Activated T-cell treated with anti-CD3 and anti-CD28 coated beads for 4 hours (primary cell): ENCODE measurements around the gene OSBPL7.

Experiments used
- DNase-seq: peaks from one replicate; pipeline ENCODE4 v3.0.0-alpha.2; 2020

The OSBPL7 gene

DNA sequence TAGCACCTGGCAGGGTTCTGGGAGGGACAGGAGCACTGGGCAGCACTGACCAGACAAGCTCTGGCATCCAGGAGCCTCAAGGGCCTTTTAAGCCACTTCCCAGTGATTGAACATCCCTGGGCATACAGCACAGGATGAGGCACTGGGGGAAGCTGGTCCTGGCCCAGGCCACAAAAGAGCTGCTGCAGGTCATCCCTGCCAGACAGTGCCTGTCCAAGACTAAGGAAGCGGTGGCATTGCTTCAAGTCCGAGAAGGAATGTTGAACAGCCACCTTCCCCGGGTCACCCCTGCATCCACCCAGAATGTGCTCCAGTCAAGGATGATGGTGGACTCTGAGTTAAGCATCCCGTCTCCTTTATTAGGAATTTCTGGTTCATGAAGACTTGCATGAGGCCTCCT is 1.2 kb upstream of the OSBPL7 start:
- no peak for DNase-seq

DNA sequence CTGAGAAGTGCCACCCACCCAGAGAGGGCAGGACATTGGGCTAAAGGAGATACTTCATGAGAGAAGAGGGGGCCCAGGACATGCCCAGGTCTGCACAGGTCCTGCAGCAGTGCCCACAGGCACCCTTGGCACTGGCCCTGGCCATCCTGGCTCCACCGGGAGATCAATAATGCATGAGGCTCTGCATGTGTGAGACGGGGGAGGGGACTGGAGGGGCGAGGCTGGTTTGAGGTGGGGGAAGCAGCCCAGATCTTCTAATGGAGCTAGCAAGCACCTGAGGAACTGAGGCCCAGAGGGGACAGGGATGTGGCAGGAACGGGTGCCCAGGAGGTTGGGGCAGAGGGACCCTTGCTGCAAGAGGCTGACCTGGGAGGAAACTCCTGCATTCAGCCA is 567 bp downstream of the OSBPL7 start:
- no peak for DNase-seq

DNA sequence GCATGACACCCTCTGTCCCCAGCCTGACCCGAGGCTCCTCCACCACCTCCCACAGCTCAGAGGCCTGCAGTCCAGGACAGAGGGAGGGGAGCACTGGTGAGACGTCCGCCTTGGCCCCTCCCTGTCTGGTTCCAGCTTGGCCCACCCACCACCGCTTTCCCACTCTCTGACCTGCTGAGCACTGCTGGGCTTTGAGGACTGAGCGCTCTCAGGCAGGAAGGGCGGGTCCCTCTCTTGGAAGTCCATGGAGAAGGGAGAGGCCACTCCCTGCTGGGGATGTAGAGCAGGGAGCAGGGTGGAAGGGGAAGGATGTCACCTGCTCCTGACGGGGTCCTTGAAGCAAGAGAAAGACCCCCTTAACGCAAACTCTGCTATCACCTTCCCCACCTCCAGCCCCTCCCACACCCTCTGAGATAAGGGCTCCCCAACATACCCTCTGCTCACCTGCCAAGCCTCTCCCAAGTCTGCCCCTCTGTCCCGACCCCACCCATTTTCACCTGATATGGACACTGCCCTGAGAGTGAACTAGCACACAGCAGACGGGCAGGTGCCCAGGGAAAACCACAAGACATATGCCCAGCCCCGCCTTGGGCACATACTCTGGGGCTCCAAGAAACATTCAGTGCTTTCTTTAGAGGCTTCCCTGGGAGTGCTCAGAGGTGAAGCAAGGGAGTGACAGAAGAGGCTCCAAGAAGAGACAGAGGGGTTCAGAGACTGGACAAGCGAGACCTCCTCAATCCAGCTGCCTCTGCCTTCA is 1.4 kb downstream of the OSBPL7 start:
- no peak for DNase-seq

DNA sequence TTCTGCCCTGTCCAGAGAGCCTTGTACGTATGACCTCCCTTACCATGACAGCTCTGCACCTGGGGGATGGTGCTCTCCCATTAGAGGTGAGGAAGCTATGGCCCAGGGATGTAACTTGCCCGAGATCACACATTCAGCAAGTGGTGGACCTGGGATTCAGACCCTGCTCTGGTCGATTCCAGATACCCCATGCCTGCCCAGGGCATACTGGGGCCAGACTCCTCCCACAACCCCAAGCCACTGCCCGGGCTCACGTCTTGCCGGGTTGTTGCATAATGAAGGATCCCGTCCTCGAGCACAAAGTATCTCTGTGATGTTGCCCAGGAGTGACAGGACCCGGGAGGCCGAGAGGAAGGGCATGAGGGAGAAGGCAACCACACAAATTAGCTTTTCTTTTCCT is 2.1 kb downstream of the OSBPL7 start:
- DNase-seq = no peak

DNA sequence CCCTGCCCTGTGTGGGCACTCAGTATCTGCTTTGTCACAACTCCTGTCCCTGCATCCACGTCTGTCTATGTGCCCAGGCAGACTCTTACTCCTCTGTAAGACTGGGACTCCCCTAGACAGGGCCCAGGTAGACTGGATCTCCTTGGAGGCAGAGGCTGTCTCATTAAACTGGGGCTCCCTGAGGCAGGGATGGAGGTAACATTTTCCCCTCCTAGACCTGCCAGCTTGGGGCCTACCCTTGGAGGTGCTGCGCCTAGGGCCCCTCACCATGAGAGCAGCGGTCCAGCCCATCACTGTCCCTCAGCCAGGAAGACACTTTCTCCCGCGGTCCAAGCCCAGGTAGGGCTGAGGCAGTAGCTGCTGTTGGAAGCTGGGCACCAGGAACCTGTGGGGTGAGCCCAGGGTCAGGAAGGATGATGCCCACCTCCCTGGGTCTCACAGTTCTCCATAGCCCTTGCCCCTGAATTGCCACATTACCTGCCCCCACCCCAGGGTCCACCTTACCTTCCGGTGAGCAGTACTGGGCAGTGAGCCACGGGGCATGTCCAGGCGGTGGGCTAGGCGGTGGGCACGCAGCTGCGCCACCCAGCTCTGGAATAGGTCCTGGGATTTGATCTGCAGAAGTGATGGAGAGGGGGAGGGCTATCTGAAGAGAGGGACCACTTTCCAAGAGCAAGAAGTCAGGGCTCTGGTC is 3.4 kb downstream of the OSBPL7 start:
- no peak for DNase-seq

DNA sequence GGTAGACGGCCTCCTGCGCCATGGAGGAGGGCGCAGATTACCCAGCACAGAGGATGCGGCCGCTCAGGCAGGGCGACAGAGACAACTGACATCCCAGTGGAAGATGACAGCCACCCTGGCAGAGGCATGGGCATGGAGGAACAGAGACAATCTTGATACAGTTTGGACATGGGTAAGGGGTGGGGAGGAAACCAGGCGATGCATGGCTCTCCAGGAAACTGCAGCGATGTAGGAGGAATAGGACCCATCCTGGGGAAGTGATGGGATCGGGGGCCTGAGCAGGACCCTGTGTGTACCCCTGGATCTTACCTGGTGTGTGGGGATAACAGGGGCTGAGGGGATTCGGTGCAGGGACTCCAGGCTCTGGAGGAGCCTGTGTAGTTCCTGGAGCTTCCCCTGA is 4.6 kb downstream of the OSBPL7 start:
- DNase-seq = no peak

DNA sequence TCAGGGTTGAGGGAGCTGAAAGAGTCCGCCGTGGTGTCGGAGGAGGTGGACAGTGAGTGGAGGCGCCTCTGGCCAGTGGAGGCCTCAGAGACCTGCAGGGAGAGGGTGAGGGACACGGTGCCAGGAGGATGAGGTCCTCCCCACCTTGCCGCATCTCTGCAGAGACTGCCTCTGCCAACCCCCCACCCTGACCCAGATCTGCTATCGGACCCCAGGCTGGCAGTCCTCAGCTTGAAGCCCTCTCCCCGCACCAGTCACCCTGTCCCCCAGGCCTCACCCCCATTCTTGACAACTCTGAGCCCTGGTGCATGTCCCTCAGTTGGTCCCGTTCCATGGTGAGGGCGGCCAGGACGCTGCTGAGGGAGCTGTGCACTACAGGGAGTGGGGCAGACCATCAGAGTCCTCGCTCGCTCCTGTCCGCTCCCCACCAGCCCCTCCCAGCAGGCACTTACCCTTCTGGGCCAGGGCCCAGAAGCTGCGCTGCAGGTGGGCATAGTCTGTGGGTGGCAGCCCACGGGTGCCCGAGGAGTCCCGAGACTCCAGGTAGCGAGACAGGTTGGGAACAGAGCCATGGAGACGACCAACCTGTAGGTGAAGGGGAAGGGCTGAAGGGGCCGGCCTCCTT is 5.4 kb downstream of the OSBPL7 start:
- no peak for DNase-seq

DNA sequence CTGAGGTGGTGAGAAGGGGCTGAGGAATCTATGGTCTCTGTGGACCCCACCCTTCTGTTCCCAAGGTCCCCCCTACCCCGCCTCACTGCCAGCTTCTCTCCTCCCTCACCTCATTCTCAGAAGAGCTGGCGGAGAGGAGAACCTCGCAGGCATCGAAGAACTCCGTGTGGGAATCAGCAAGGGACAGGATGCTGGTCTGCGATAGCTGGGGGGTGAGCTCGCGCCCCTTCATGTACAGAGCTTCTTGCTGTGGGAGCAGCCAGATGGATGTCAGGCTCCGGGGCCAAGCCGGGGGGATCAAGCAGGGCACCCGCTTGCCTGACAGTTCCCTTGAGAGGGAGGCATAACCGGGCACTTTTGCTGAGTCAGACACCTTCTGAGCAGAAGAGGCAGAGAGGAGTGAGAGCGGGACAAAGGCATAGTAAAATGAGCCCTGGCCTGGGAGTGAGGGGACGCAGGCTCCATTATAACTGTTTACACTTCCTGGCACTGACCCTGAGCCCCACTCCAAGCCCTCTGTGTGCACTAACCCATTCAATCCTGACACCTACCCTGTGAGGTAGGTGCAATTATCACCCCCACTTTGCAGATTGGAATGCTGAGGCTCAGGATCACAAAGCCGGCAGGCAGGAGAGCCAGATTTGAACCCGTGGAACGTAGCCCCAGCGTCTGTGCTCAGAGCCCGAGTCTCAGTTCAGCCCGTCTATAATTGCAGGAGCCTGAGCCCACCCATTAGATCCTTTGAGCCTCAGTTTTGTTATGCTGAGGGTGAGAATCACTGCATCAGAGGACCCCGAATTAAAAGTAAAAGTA is 6.3 kb downstream of the OSBPL7 start:
- DNase-seq = no peak

DNA sequence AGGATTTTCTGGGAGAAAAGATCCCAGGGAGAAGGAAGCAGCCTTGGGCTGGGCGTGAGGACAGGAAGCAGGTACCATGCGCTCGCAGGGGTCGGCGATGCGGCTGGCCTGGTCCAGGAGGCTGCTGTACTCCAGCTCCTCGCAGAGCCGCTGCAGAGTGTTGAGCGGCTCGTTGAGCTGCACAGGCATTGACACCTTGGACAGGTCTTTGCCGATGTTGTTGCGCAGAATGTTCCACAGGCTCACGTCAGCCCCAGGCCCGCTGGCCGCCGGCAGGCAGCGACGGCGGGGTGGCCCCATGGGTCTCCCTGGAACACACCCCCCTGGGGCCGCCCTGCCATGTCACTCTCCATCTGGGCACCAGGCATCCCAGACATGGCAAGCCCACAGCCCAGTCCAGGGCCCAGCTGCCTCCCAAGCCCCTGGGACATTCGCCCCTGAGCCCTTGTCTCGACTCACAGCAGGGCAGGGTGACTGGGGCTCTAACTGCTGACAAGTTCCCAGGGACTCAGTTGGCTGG is 8.0 kb downstream of the OSBPL7 start:
- no peak for DNase-seq

DNA sequence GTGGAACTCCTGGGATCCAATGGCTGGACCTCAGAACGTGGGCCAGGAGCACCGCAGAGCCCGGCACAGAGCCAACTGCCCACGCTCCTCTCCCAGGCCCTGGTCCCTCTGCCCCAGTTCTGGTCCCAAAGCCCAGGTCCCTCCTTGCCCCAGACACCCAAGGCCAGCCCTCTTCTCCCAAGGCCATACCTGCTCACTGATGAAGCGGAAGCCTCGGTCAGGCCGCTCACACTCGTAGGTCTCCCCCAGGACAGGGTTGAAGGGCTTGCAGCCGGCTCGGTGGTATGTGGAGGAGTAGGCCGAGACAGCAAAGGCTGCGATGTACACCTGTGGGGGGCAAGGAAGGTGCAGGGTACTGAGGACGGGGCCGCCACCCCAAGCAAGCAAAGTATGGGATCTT is 8.5 kb downstream of the OSBPL7 start:
- DNase-seq = no peak

DNA sequence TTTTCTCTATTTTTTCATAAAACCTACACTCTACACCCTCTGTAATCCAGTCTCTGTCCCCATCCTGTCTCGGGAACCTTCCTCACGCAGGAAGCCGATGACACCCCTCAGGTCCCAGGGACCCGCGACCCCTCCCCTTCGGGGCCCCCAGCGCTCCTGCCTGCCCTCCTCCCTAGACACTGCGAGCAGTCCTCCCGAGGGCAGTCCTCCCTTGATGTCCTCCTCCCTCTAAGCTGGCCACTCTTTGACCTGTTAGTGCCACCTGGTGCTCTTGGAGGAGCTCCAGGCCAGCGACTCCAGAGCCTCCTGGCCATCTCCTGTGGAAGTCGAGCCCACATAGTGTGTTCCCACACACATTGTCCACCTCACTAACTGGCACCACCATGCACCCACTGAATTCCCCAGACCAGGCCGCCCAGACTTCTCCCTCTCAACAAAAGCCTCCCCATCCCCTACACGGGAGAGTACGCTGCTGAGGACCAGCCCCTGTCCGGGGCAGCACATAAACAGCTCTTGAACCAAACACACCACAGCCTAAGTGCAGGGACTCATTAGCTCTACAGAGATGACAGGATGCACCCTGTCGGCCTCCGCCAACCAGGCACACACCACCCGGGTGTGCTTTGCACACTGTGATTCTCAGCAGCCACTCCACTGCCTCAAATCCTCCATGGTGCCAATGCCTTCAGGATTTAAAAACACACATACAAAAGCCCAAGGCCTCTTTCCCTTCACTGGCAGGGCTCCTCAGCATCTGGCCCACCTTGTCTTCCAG is 9.3 kb downstream of the OSBPL7 start:
- DNase-seq = no peak

DNA sequence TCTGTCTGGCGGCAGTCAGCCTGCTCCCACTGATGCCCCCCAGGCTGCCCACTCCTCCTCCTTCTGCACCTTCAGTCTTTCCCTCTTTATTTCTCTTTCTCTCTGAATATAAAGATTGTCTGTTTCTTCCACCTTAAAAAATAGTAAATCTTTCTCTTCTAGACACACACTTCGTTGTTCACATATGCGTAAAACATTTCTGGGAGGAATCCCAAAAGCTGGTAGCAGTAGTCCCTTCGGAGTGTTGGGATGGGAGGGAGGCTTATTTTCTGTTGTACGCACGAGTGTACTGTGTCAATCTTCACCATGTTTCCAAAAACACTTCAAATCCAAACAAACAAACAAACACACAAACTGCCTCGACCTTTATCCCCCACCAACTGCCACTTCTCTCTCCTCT is 9.9 kb downstream of the OSBPL7 start:
- no peak for DNase-seq

DNA sequence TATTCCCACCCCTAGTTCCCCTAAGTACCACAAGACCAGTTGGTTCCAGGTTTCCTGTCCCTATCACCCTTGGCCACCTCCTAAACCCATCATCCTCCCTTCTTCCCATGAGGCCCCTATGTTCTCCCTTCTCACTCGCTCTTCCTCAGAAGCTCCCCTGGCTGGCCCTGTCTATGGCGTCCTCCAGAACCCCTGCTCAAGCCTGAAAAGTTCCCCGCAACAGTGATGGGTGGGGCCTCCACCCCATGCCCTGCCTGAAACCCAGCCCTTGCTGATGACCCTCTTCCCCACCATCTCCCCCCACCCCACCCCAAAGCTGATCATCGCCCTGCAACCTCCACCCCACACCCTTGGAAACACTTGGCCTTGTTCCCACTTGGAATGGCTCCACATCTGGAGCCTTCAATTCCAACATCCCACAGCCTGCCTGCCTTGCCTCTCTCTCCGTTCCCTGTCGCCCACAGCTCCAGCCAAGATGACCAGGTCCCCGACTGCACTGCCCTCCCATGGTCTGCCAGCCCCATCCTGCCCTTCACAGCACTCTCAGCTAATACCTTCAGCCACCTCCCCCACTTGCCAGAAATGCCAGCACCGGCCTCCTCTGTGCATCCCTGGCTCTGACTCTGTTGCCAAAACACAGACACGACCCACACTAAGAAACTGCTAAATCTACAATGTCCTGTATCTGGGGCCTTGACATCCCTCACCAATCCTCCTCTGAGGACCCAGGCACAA is 10.5 kb downstream of the OSBPL7 start:
- DNase-seq = no peak

DNA sequence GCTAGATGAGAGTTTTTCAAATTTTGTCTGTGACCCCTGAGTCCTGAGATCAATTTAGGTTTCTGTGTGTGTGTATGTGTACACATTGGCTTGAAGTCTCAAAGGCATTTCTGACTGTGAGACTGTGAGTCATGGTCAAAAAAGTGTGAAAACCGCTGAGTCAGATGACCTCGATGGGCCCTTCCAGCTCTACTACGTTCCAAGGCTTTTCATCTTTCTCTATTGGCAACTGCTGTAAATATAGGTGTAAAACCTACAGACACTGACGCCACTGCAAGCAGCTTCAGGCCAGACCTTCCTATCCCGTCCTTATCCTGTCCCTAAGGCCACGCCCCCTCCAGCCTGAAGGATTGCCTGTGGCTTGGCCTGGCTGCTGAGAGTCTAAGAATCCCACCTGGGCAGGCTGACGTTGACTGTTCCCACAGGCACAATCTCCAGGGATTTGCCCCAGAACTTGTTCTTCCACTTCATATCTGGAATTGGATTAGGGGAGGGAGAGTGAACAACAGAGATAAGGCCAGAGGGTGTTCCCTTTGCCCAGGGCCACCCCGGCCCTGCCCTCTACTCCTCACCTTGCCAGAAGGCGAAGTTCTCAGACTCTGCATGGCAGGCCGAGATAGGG is 11.3 kb downstream of the OSBPL7 start:
- no peak for DNase-seq

DNA sequence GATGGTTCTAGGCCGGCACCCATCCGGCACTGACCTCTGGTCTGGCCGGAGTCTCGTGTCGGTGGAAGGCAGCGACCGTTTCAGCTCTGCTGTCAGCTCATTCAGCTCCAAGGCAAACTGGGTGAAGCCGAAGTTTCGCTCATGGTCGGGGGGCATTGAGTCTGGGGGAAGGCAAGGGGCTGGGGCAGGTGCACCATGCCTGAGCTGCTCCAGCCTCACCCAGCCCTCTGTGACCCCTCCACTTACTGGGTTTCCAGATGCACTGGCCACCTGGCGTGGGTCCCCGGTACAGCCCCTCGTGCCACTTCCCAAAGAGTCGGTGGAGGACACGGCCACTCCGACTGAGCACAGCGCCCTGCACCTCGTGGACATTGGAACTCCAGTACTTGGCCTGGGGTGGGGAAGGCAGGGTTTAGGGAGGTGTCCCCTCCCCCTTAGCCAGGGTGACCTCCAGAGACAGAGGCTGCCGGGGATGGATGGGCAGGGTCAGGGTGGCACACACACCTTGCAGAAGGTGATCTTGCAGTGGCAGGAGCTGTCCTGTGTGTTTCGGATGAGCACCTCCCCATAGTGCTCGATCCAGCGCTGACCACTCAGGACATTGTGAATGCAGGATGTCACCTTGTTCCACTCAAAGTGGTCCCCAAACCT is 12.6 kb downstream of the OSBPL7 start:
- DNase-seq = no peak

DNA sequence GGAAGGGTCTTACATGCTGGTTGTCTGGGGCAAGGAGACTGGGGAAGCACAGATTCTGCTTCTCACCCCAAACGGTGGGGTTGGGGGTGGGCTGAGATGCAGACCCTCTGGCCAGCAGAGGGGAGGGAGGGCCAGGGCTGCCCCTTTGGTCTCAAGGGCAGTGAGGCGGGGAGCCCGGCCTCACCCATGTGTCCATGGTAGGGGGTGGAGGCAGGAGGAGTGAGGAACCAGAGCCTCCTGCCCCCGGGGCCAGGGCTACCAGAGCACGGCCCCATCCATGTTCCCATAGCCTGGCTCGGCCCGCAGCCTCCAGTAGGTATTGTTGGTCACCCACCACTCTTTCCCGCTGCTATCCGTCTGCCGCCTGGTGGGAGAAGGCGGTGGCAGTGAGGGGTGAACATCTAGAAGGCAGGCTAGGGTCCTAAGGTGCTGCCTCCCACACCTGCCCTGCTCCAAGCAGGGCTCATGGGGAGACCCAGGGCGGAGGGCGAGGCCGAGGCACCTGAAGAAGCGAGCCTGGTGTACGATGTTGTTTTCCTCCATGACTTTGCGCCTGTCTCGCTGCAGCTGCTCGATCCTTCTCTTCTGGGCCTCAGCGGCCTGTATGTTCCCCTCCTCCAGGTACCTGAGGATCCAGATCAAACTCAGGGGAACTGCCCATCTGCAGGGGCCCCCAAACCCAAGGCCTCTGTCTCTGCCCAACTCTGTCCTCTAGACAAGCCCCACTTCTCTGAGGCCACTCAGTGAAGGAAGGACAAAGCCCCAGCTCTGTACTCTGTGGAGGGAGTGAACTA is 13.4 kb downstream of the OSBPL7 start:
- no peak for DNase-seq

DNA sequence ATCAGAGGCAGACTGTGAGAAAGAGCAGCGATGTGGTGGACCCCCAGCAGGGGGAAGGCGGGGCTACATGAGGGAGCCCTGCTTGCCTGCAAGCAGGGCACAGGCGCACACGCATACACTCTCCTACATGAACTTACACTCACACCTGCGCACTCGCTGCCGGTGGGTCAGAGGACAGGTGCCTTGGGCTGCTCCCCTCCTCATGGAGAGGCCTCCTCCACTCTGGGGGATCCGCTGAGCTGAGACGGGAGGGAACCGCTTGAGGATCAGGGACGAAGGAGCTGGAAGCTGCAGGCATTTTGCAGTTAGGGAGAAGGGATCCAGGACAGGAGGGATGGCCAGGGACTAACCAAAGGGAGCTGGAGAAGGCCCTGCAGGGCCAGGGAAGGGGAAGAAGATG is 14.2 kb downstream of the OSBPL7 start:
- no peak for DNase-seq

DNA sequence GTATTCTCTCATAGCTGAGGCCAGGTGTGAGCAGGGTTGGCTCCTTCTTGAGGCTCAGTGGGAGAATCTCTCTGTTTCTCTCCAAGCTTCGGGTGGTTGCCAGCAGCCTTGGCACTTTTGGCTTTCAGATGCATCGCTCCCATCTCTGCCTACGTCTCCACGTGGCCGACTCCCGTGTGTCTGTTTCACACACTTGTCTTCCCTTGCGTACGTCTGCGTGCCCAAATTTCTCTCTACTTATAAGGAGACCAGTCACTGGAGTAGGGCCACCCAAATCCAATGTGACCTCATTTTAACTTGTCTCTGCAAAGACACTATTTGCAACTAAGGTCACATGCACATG is 14.7 kb downstream of the OSBPL7 start:
- no peak for DNase-seq

DNA sequence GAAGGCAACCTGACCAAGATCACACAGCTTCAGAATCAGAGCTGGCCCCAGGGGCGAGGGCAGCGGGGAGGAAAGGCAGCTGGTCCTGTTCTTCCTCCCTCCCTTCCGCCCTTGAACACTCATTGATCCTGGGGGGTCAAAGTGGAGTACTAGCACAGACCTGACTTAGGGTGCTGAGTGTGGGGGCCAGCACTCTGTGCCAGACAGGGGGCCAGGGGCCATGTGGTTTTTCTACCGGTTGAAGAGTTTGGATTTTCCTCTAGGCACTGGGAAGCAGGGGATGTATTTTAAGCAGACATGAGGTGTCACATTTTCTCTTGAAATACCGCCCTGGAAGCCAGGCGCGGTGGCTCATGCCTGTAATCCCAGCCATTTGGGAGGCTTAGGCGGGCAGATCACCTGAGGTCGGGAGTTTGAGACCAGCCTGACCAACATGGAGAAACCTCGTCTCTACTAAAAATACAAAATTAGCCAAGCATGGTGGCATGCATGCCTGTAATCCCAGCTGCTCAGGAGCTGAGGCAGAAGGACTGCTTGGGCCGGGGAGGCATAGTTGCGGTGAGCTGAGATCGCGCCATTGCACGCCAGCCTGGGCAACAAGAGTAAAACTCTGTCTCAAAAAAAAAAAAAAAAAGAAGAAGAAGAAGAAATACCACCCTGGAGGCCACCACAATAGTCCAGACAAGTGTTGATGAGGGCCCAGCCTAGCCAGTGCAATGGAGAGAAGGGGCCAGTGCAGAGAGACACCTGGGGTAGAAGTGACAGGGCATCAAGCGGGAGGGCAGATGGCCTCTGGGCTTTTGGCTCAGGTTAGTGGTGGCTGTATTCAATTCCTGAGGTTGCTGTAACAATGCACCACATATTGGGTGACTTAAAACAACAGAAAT is 15.3 kb downstream of the OSBPL7 start:
- DNase-seq = no peak
